GM10266 (cell line): ENCODE results near the gene MME.

Experiments used
- DNase-seq: peaks from one replicate; pipeline ENCODE4 v3.0.0; 2012; ENCODE audit errors: extremely low spot score
- TF ChIP-seq, protein P1 (sequence below): IDR thresholded peaks from 2 replicates; pipeline ENCODE4 v1.5.1; 2012; ENCODE audit warnings: mild to moderate bottlenecking, low read depth; ENCODE audit not compliant: control insufficient read depth, insufficient read depth; ENCODE audit errors: missing control alignments

The MME gene

DNA sequence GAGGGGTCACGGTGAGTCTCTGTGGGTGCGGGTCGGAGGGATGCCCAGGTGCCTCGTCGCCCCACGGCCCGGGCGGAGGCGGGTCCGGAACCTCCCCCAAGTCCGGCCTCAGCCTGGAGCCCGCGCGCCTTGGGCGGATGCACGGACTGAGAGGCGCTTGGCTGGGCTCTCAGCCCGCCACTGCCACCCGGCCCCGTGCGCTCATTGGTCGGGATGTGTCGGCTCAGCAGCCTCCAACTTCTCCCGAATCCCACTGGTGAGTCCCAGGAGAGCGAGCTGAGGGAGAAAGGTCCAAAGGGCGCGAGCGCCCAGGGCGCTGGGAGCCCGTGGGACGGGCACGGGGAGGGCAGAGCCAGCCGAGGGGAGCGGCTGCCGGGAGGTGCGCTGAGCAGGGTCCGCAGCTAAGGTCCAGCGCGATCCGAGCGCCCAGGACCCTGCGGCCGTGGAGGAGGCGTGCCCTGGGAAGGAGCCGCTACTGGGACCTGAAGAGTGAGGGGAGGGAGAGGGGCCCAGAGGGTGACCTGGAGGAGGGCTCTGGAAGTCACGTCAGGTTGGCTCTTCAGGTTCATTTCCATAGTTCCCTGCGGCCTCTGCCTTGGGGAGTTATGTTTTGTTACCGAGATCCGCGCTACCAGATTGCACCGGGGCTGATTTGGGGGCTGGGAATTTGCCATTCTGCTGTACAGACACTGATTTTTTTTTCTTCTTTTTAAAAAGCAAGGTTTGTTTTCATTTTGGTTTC, at the start of gene MME:
TSS of gene MME (plus strand) at position 574 of the 742 bp plus-strand sequence. CDS start 3,849 bp downstream, outside the sequence.
- TF ChIP-seq, protein P1, sequence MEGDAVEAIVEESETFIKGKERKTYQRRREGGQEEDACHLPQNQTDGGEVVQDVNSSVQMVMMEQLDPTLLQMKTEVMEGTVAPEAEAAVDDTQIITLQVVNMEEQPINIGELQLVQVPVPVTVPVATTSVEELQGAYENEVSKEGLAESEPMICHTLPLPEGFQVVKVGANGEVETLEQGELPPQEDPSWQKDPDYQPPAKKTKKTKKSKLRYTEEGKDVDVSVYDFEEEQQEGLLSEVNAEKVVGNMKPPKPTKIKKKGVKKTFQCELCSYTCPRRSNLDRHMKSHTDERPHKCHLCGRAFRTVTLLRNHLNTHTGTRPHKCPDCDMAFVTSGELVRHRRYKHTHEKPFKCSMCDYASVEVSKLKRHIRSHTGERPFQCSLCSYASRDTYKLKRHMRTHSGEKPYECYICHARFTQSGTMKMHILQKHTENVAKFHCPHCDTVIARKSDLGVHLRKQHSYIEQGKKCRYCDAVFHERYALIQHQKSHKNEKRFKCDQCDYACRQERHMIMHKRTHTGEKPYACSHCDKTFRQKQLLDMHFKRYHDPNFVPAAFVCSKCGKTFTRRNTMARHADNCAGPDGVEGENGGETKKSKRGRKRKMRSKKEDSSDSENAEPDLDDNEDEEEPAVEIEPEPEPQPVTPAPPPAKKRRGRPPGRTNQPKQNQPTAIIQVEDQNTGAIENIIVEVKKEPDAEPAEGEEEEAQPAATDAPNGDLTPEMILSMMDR, result no peak
- DNase-seq, result no peak

DNA sequence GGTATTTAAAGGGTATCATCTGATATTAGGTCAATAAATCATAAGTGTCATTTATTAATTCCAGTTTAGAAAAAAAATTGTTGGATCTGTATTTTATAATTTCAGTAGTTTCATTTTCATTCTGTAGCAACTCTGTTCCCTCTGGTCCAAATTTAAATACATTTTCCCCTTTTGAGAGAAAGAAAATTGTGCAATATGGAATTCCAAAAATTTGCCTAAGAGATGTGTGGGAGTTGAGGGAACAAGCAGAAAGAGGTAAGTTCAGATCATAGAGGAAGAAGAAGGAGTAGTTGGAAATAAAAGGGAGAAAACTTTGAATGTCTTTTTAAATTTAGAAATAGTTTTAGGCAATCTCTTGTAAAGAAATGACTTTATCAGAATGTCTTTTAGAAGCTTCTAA, 48.9 kb upstream of the MME start:
- TF ChIP-seq, protein P1, result no peak
- DNase-seq, result no peak

DNA sequence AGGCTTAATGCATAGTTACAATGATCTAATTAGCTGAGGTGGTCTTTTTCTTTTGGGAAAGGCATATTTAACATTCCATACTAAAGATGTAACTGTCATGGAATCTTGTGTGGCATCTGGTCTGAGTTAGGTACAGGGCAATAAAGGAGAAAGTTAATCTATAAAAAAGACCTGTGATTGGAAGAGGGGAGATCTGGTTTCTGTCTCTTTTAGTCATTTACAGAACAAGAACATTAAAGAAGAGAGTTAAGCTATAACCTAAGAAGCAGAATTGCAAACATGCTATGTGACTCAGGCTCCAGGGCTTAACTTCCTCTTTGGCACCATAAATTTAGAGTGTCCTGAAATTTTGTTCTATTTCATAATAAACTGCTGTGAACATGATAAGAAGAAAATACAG, 47.2 kb upstream of the MME start:
- TF ChIP-seq, protein P1, result no peak
- DNase-seq, result no peak

DNA sequence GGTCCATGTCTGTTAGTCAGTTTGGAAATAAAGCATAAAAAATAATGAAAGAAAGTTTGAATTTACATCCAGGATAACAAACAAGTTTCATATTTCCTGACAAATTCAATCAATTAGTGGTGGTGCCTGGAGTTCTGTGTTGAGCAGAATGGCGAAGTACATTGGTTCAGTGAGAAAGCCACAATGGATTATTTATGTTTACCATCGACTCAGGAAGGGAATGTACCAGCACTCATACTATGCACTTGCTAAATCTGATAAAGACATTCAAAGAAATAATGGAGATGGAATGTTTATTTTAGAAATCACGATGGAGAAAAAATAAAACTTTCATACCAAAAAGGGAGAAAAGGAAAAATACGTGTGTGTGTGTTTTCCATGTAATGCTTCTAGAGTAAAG, 45.3 kb upstream of the MME start:
- DNase-seq, result no peak
- TF ChIP-seq, protein P1, result no peak

DNA sequence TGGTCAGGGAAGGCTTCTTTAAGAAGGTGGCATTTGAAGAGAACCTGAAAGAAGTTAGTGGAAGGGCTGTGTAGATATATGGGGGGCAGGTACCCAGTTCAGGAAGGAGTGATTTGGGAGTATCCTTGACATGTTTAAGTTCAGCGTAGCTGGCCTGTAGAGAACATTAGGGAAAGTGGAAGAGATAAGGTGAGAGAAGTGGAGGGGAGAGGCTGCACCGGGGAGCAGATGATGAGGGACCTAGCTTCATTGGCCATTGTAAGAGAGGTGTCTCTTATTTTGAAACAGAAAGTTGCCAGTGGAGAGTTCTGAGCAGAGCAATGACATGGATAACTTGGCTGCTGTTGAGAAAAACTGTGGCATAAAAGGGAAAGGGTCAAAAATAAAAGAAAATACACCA, 44.6 kb upstream of the MME start:
- TF ChIP-seq, protein P1, result no peak

DNA sequence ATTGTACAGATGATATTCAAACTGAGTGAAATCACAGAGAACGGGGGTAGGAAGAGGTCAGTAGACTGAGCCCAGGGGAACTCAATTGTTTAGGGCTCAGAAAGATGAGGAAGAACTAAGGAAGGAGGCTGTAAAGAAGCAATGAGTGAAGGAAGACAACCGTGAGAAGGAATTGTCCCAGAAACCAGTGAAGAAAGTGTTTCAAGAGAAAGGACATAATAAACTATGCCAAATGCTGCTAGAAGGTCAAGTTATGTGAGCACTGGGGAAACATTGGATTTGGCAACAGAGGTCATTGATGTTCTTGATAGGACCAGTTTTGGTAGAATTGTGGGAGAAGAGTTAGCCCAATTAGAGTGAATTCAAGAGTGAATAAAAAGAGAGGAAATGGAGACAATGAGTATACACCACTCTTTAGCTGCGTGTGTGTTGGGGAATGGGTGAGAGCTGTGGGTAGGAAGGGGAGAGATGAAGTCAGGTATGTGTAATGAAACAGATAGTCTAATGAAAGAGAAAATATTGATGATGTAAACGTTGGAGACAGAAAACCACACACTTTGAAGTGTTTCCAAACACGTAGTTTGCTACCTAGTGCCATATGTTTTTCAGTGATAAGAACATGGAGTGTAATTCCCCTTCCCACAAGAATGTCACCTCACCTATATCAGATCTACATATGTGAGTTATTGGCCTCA, 42.5 kb upstream of the MME start:
- DNase-seq, result no peak
- TF ChIP-seq, protein P1, result no peak

More for the DNA sequence above, 44.6 kb upstream of the MME start:
- no peak for DNase-seq

DNA sequence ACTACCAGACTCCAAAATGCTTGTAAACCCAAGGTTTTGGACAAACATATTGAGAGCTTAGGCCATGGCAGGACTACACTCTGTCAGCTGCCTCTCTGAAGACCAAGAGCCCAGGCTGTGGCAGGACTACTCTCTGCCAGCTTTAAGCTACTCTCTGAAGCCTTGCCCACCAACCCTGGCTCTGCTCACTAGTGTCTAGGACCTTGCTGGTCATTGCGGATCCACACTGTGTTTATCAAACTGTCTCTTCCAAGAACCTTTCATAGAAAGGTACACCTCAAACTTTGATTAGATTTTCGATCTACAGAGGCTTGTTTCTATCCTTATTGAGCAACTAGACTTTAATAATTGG, 41.9 kb upstream of the MME start:
- TF ChIP-seq, protein P1, result no peak

More for the DNA sequence above, 41.9 kb upstream of the MME start:
- DNase-seq, result no peak
